HG02763 (cell line): Measurements from ENCODE around the gene ACSF2.
"Not testable (repeated sequence)": the region's sequence is repeated elsewhere in the genome, so short reads cannot be mapped to it uniquely, and the experiment has no call there.

Experiments used
- ATAC-seq: cut with Tn5 transposase; IDR thresholded peaks from one replicate; pipeline ENCODE4 v1.9.1; 2021; ENCODE audit warnings: mild to moderate bottlenecking, moderate library complexity; ENCODE audit not compliant: unreplicated experiment

ACSF2 gene

GRCh38 chr17:50406578-50406977 lies 19.4 kb upstream of the ACSF2 start:
- ATAC-seq: no peak

- no peak for ATAC-seq
Measured at GRCh38 chr17:50407921-50408320, 18.1 kb upstream of the ACSF2 start.

- no peak for ATAC-seq
Measured at GRCh38 chr17:50412188-50412732, 13.8 kb upstream of the ACSF2 start.

GRCh38 chr17:50414808-50415207 lies 11.2 kb upstream of the ACSF2 start:
- no peak for ATAC-seq

GRCh38 chr17:50419577-50419976 lies 6.4 kb upstream of the ACSF2 start:
- ATAC-seq: not testable (repeated sequence)

- no peak for ATAC-seq
Measured at GRCh38 chr17:50420419-50421112, 5.5 kb upstream of the ACSF2 start.

- no peak for ATAC-seq
Measured at GRCh38 chr17:50421308-50422051, 4.5 kb upstream of the ACSF2 start.

- ATAC-seq: no peak
Measured at GRCh38 chr17:50422738-50423137, 3.3 kb upstream of the ACSF2 start.

GRCh38 chr17:50423553-50424159 lies 2.4 kb upstream of the ACSF2 start:
- no peak for ATAC-seq

GRCh38 chr17:50424246-50424995 lies 1.6 kb upstream of the ACSF2 start:
- no peak for ATAC-seq

- ATAC-seq: no peak
Measured at GRCh38 chr17:50424996-50425681, 879 bp upstream of the ACSF2 start.

GRCh38 chr17:50426472-50426782 lies 409 bp downstream of the ACSF2 start:
- no peak for ATAC-seq

GRCh38 chr17:50426814-50427787 lies 1.1 kb downstream of the ACSF2 start:
- ATAC-seq: no peak

- ATAC-seq: not testable (repeated sequence)
Measured at GRCh38 chr17:50428126-50428525, 2.1 kb downstream of the ACSF2 start.

GRCh38 chr17:50428831-50429424 lies 2.9 kb downstream of the ACSF2 start:
- no peak for ATAC-seq

GRCh38 chr17:50429793-50430192 lies 3.8 kb downstream of the ACSF2 start:
- ATAC-seq: no peak

GRCh38 chr17:50430821-50431618 lies 5.0 kb downstream of the ACSF2 start:
- no peak for ATAC-seq

GRCh38 chr17:50432125-50432762 lies 6.2 kb downstream of the ACSF2 start:
- ATAC-seq: no peak
